Measurements from ENCODE around the gene COL18A1.
A peak's percentile ranks its signal among the peaks of the same experiment; 100 is the strongest.

Gene COL18A1

DNA sequence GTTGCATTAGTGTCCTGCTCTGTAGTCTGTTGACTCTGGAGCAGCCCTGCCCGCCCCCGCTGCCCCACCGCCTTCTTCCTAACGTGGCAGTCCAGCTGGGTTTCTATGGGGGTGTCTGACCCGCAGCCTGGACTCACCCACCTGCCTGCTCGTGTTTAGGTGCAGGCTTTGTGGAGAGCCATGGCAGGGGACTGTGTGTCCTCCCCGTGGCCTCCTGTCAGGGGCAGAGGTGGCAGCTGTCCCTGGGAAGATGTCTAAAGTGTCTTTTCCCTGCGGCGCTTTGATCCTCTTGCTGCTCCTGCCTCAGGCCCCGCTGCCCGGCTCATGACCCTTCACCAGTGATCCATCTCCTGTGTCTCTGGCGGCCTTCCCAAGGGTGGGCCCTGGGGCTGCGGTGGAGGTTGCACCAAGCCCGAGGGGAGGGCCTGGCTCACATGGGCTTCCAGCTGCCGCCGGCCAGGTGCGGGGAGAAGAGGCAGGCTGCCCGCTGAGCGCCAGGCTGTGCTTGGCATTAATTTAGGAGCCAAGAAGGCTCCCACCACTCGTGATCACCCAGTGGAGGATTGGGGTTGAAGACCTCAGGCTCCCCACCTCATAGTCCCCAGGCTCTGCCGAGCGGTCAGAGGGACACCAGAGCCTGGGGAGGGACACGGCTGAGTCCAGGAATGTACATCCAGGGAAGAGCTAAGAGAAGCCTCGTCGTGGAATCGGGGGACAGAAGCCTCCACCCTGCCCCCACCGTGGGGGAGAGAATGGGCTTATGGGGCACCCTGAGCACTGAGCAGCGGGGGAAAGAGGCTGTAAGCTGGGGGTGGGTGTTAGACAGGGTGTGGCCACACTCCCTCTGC, 44.1 kb downstream of the COL18A1 start:
- peaks cover 6% of the 10 kb centered on the region for H3K9me3 ChIP-seq (ENCODE audit: severe bottlenecking)
- DNase-seq (ENCODE audit: low spot score), result no peak
- H3K4me1 ChIP-seq (ENCODE audit: insufficient read depth, poor library complexity, severe bottlenecking), result no peaks in the 10 kb centered on the region
- TF ChIP-seq, protein P1, sequence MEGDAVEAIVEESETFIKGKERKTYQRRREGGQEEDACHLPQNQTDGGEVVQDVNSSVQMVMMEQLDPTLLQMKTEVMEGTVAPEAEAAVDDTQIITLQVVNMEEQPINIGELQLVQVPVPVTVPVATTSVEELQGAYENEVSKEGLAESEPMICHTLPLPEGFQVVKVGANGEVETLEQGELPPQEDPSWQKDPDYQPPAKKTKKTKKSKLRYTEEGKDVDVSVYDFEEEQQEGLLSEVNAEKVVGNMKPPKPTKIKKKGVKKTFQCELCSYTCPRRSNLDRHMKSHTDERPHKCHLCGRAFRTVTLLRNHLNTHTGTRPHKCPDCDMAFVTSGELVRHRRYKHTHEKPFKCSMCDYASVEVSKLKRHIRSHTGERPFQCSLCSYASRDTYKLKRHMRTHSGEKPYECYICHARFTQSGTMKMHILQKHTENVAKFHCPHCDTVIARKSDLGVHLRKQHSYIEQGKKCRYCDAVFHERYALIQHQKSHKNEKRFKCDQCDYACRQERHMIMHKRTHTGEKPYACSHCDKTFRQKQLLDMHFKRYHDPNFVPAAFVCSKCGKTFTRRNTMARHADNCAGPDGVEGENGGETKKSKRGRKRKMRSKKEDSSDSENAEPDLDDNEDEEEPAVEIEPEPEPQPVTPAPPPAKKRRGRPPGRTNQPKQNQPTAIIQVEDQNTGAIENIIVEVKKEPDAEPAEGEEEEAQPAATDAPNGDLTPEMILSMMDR (IDR thresholded peaks at IDR 0.05; ENCODE audit: poor library complexity, severe bottlenecking), result no peak
- H3K36me3 ChIP-seq (ENCODE audit: low read depth), result no peaks in the 10 kb centered on the region
- H3K4me3 ChIP-seq (ENCODE audit: severe bottlenecking), result no peak overlapping the region
- H3K27ac ChIP-seq (ENCODE audit: poor library complexity, severe bottlenecking), result no peak overlapping the region
- no peak for ATAC-seq (ENCODE audit: low read depth)
- no peaks in the 10 kb centered on the region for H3K27me3 ChIP-seq (ENCODE audit: insufficient read depth, poor library complexity, severe bottlenecking)

DNA sequence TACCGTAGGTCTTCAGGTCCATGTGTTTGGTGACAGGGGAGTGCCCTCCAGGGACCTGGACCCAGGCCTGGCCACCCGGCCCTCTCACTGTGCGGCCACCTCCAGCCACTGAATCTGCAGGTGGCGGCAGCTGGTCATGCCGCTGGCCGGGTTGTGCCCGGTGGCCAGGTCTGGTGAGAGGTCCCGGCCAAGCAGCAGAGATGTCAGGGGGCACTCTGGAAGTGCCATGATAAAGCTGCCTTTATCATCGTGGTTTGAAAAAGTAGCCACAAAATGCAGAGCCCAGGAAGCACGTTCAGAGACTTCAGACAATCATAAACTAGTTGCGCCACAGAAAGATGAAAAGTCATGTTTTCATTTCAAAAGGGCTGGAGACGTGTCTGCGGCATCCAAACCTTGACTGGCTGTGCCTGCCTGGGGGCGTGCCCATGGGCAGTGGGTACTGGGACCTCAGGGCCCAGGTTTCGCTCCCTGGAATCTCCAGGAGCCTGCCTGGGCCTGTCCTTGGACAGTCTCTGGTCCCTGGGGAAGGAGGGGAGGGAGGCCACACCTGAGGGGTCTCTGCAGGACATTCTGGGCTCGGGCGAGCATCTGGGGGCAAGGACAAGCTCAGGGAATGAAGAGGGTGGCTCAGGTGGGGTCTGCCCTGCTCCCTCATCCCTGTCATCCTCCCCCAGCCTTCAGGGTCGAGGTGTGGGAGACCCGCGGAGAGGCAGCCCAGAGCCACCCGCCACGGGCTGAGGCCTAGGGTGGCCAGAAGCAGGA, 44.9 kb downstream of the COL18A1 start:
- H3K36me3 ChIP-seq (ENCODE audit: low read depth), result no peaks in the 10 kb centered on the region
- H3K4me1 ChIP-seq (ENCODE audit: insufficient read depth, poor library complexity, severe bottlenecking), result no peaks in the 10 kb centered on the region
- no peak overlapping the region for H3K27ac ChIP-seq (ENCODE audit: poor library complexity, severe bottlenecking)
- no peaks in the 10 kb centered on the region for H3K27me3 ChIP-seq (ENCODE audit: insufficient read depth, poor library complexity, severe bottlenecking)
- TF ChIP-seq, protein P1 (IDR thresholded peaks at IDR 0.05; ENCODE audit: poor library complexity, severe bottlenecking), result no peak
- ATAC-seq (ENCODE audit: low read depth) (peak; percentile 38; the same call in 1 of the 3 replicates), DNase-seq (ENCODE audit: low spot score) (no peak)
- peaks cover 6% of the 10 kb centered on the region for H3K9me3 ChIP-seq (ENCODE audit: severe bottlenecking)
- no peak overlapping the region for H3K4me3 ChIP-seq (ENCODE audit: severe bottlenecking)

DNA sequence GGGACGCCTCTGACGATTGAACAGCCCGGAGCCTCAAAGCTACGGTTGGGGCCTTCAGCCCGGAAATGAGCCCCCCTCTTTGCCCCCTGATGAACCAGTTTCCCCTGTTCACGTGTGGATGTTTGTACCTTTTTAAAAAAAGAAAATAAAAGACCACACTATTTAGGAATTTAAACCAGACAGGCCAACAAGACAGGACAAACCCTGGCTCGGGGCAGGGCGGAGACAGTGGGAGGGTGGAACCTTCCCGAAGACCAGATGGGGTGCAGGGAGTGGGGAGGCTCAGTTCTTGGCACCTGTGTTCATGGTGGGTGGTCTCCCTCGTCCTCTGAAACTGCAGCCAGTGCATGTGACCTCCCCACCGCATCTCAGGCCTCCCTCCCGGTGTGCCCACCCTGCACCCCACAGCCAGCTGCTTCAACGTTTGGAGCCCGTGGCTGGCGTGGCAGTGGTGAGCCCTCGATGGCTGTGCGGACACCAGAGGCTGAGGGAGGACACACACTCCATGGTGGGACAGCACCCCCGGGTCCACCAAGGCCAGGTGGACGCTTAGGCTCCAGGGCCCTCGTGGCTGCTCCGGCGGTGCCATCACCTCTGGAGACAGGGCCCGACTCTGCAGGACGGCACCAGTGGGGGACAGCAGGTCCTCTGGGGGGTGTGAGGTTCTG, 45.6 kb downstream of the COL18A1 start:
- no peak for ATAC-seq (ENCODE audit: low read depth)
- no peaks in the 10 kb centered on the region for H3K4me1 ChIP-seq (ENCODE audit: insufficient read depth, poor library complexity, severe bottlenecking)
- no peaks in the 10 kb centered on the region for H3K27me3 ChIP-seq (ENCODE audit: insufficient read depth, poor library complexity, severe bottlenecking)
- TF ChIP-seq, protein P1 (IDR thresholded peaks at IDR 0.05; ENCODE audit: poor library complexity, severe bottlenecking), result no peak
- no peak overlapping the region for H3K27ac ChIP-seq (ENCODE audit: poor library complexity, severe bottlenecking)
- H3K9me3 ChIP-seq (ENCODE audit: severe bottlenecking), result peaks cover 6% of the 10 kb centered on the region
- no peaks in the 10 kb centered on the region for H3K36me3 ChIP-seq (ENCODE audit: low read depth)
- DNase-seq (ENCODE audit: low spot score), result no peak
- no peak overlapping the region for H3K4me3 ChIP-seq (ENCODE audit: severe bottlenecking)

DNA sequence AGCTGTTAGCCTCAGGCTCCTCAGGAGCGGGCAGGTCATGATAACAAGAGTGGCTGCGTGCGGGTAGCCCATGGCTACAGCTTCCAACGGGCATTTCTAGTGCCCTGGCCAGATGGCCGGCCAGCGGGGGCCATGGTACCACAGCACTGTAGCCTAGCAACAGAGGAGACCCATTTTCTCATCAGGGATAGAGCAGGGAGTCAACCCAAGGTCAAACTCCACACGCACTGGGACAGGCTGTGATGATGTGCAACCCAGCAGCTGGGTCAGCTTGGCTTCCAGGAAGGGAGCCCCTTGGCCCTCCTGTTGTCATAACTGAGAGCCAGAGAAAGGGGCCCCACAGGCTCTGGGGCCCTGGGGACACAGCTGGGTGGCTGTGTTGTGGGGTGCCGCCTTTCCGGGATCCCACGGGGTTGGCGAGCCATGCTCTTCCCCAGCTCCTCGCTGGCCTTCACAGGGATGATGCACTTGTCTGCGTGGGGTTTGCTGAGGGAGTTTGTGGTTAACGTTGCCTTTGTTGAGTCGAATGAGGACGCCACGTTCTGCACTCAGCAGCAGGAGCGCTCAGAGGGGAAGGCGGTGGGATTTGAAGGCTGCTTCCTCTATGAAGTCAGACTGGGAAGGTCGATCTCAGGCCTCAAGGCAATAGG, 46.3 kb downstream of the COL18A1 start:
- Histone ChIP-seq H3K9me3 (ENCODE audit: severe bottlenecking) (peaks cover 5% of the 10 kb centered on the region), H3K36me3 (ENCODE audit: low read depth) (no peaks in the 10 kb centered on the region), H3K27me3 (ENCODE audit: insufficient read depth, poor library complexity, severe bottlenecking) (no peaks in the 10 kb centered on the region), H3K4me3 (ENCODE audit: severe bottlenecking) (no peak overlapping the region), H3K4me1 (ENCODE audit: insufficient read depth, poor library complexity, severe bottlenecking) (no peaks in the 10 kb centered on the region), H3K27ac (ENCODE audit: poor library complexity, severe bottlenecking) (no peak overlapping the region)
- TF ChIP-seq, protein P1 (IDR thresholded peaks at IDR 0.05; ENCODE audit: poor library complexity, severe bottlenecking), result no peak
- ATAC-seq (ENCODE audit: low read depth), result no peak
- no peak for DNase-seq (ENCODE audit: low spot score)
